H1 (cell line): ENCODE measurements around the gene KDM6A. TPM values are rescaled to one million over a fixed set of nuclear protein-coding genes. Genes with fewer than 3 reads are reported as not detected.

Source experiments
- CTCF ChIA-PET: fragments of 300-600 bp; sonication (Branson Sonifier 250); formaldehyde crosslinking; loops from one replicate; lab custom pipeline; 2021; ENCODE audit not compliant: partially characterized antibody; lab: Charles Lee
- POLR2A ChIA-PET: fragments of 300-600 bp; sonication (Branson Sonifier 250); formaldehyde crosslinking; loops from one replicate; lab custom pipeline; 2021; ENCODE audit warnings: inconsistent platforms; ENCODE audit not compliant: partially characterized antibody; lab: Charles Lee
- DNase-seq, 2 experiments: peaks; one replicate each; pipeline versions ENCODE4 v3.0.0 to v3.0.0-alpha.2; 2010 to 2022; ENCODE audit warnings: low spot score in 2 of 2, low read depth in 1 of 2, mixed read lengths in 1 of 2
- FAIRE-seq: peaks from 2 replicates; lab custom pipeline; 2011; peaks lifted over from hg19 to GRCh38; lab: Jason Lieb, UNC
- H2AFZ ChIP-seq: 2 replicates; pipeline ENCODE4 v1.8.1; 2012; ENCODE audit warnings: low read length, inconsistent platforms
- H2AK5ac ChIP-seq: 2 replicates; pipeline ENCODE4 v1.6.1; 2013; ENCODE audit warnings: low read depth, low read length
- H2BK120ac ChIP-seq: replicated peaks from 2 replicates; pipeline ENCODE3; 2013; ENCODE audit warnings: low read depth, low read length, inconsistent platforms
- H2BK12ac ChIP-seq: 2 replicates; pipeline ENCODE4 v1.6.1; 2013; ENCODE audit warnings: low read depth, low read length
- H2BK15ac ChIP-seq: 2 replicates; pipeline ENCODE4 v1.6.1; 2013; ENCODE audit warnings: low read length
- H2BK20ac ChIP-seq: 2 replicates; pipeline ENCODE4 v1.6.1; 2013; ENCODE audit warnings: low read length
- H2BK5ac ChIP-seq: 2 replicates; pipeline ENCODE4 v1.6.1; 2013; ENCODE audit warnings: low read depth, low read length
- H3K14ac ChIP-seq: 2 replicates; pipeline ENCODE4 v1.6.1; 2013; ENCODE audit warnings: inconsistent platforms; ENCODE audit not compliant: insufficient read length
- H3K18ac ChIP-seq: 2 replicates; pipeline ENCODE4 v1.6.1; 2013; ENCODE audit warnings: low read length; ENCODE audit errors: extremely low read depth
- H3K23ac ChIP-seq: 2 replicates; pipeline ENCODE4 v1.6.1; 2013; ENCODE audit warnings: inconsistent platforms; ENCODE audit not compliant: insufficient read length
- H3K23me2 ChIP-seq: 2 replicates; pipeline ENCODE4 v1.6.1; 2013; ENCODE audit warnings: low read depth, low read length
- H3K27ac ChIP-seq: 2 replicates; pipeline ENCODE4 v1.6.1; 2011; ENCODE audit warnings: low read depth, low read length, inconsistent platforms
- H3K27me3 ChIP-seq, 4 experiments: replicated peaks in 1 of 4; 1 replicate in 1 of 4; 2 replicates in 3 of 4; pipeline versions ENCODE4 v1.6.1 to v1.8.1; 2011 to 2013; ENCODE audit warnings: low read length in 3 of 4, mild to moderate bottlenecking in 3 of 4, inconsistent platforms in 2 of 4, mixed read lengths in 2 of 4, moderate library complexity in 1 of 4; ENCODE audit not compliant: control insufficient read depth in 3 of 4, insufficient read depth in 3 of 4; ENCODE audit errors: extremely low read depth in 1 of 4
- H3K36me3 ChIP-seq, 4 experiments: 2 replicates each; pipeline versions ENCODE4 v1.6.1 to v1.8.1; 2011 to 2013; ENCODE audit warnings: mild to moderate bottlenecking in 4 of 4, low read length in 3 of 4, moderate library complexity in 2 of 4, control low read depth in 1 of 4, inconsistent platforms in 1 of 4; ENCODE audit not compliant: insufficient read depth in 4 of 4, control insufficient read depth in 2 of 4
- H3K4ac ChIP-seq: replicated peaks from 2 replicates; pipeline ENCODE3; 2013; ENCODE audit warnings: low read length, low read depth, mixed read lengths, inconsistent platforms; ENCODE audit not compliant: insufficient read length
- H3K4me1 ChIP-seq, 4 experiments: replicated peaks in 1 of 4; 1 replicate in 1 of 4; 2 replicates in 3 of 4; pipeline versions ENCODE4 v1.6.1 to v1.8.1; 2011 to 2013; ENCODE audit warnings: low read length in 3 of 4, inconsistent platforms in 2 of 4, mixed read lengths in 1 of 4; ENCODE audit not compliant: insufficient read depth in 4 of 4, control insufficient read depth in 3 of 4
- H3K4me2 ChIP-seq, 2 experiments: 2 replicates each; pipeline versions ENCODE4 v1.6.1 to v1.8.1; 2011 to 2013; ENCODE audit warnings: low read depth in 2 of 2, low read length in 2 of 2, control low read depth in 1 of 2, inconsistent platforms in 1 of 2, mild to moderate bottlenecking in 1 of 2; ENCODE audit not compliant: insufficient read depth in 1 of 2
- H3K4me3 ChIP-seq, 4 experiments: fragments of 200-600, 300-600 bp in 1 of 4; sonication (generic), shearing (Covaris generic), sonication (Bioruptor Twin) in 1 of 4; 2 replicates each; pipeline versions ENCODE4 v1.5.1 to v1.8.1; 2011 to 2016; ENCODE audit warnings: low read length in 4 of 4, low read depth in 3 of 4, control low read depth in 2 of 4, inconsistent platforms in 2 of 4, mild to moderate bottlenecking in 2 of 4, mixed read lengths in 1 of 4, moderate library complexity in 1 of 4; ENCODE audit not compliant: insufficient read depth in 2 of 4; ENCODE audit errors: extremely low read depth in 1 of 4
- H3K56ac ChIP-seq: replicated peaks from 2 replicates; pipeline ENCODE3; 2013; ENCODE audit warnings: low read depth, mild to moderate bottlenecking, mixed read lengths, low read length, inconsistent platforms; ENCODE audit not compliant: insufficient read length
- H3K79me1 ChIP-seq: 2 replicates; pipeline ENCODE4 v1.6.1; 2013; ENCODE audit warnings: low read depth, low read length, control low read depth
- H3K79me2 ChIP-seq, 2 experiments: 2 replicates each; pipeline versions ENCODE4 v1.6.1 to v1.8.1; 2012 to 2013; ENCODE audit warnings: low read length in 2 of 2, mild to moderate bottlenecking in 2 of 2, inconsistent platforms in 1 of 2; ENCODE audit not compliant: insufficient read depth in 2 of 2, control insufficient read depth in 1 of 2
- H3K9ac ChIP-seq, 4 experiments: replicated peaks in 1 of 4; 1 replicate in 1 of 4; 2 replicates in 3 of 4; pipeline versions ENCODE4 v1.6.1 to v1.8.1; 2011 to 2013; ENCODE audit warnings: low read depth in 3 of 4, low read length in 3 of 4, control low read depth in 2 of 4, mild to moderate bottlenecking in 2 of 4, moderate library complexity in 2 of 4, inconsistent platforms in 1 of 4; ENCODE audit errors: extremely low read depth in 1 of 4
- H3K9me3 ChIP-seq, 2 experiments: 2 replicates each; pipeline versions ENCODE4 v1.6.1 to v1.8.1; 2012 to 2013; ENCODE audit warnings: mild to moderate bottlenecking in 2 of 2, moderate library complexity in 2 of 2, control low read depth in 1 of 2, inconsistent platforms in 1 of 2, low read depth in 1 of 2, low read length in 1 of 2, mixed read lengths in 1 of 2; ENCODE audit not compliant: insufficient read depth in 2 of 2
- H4K20me1 ChIP-seq, 2 experiments: replicated peaks in 1 of 2; 2 replicates each; pipeline versions ENCODE3 to v1.8.1; 2011 to 2013; ENCODE audit warnings: inconsistent platforms in 2 of 2, low read length in 2 of 2, mild to moderate bottlenecking in 1 of 2; ENCODE audit not compliant: insufficient read depth in 2 of 2, control insufficient read depth in 1 of 2
- H4K5ac ChIP-seq: 2 replicates; pipeline ENCODE4 v1.6.1; 2013; ENCODE audit warnings: low read length, low read depth, mixed read lengths, inconsistent platforms; ENCODE audit not compliant: insufficient read length
- H4K8ac ChIP-seq: 2 replicates; pipeline ENCODE4 v1.8.0; 2013; ENCODE audit warnings: mild to moderate bottlenecking, moderate library complexity, low read length, inconsistent platforms; ENCODE audit not compliant: insufficient read depth; ENCODE audit errors: extremely low read depth
- H4K91ac ChIP-seq: replicated peaks from 2 replicates; pipeline ENCODE3; 2013; ENCODE audit warnings: low read length, mixed read lengths, inconsistent platforms; ENCODE audit not compliant: insufficient read length
- EZH2 ChIP-seq: fragments of 200-600 bp; sonication (generic); IDR thresholded peaks from 2 replicates; pipeline ENCODE4 v1.7.1; 2012; ENCODE audit warnings: low read depth, mild to moderate bottlenecking, moderate library complexity, low read length, inconsistent platforms; ENCODE audit not compliant: severe bottlenecking
- POLR2A ChIP-seq, 2 experiments: IDR thresholded peaks; 1 replicate in 1 of 2; 2 replicates in 1 of 2; pipeline ENCODE4 v1.6.1; 2011; ENCODE audit warnings: low read depth in 2 of 2, low read length in 2 of 2, mild to moderate bottlenecking in 2 of 2; ENCODE audit errors: control extremely low read depth in 1 of 2
- TBP ChIP-seq: IDR thresholded peaks from 2 replicates; pipeline ENCODE4 v1.6.1; 2011; ENCODE audit warnings: low read depth, low read length, improper control_type of control experiment
- WGBS, 2 experiments: shearing (Covaris generic) in 1 of 2; methylation state at CpG; one replicate each; pipeline versions ENCODE4 v1.1.6 to v1.1.7; 2013 to 2015; ENCODE audit warnings: low lambda C conversion rate in 2 of 2, mixed read lengths in 2 of 2, inconsistent platforms in 1 of 2, low coverage in 1 of 2, missing lambda C conversion rate in 1 of 2; ENCODE audit not compliant: insufficient replicate concordance in 2 of 2, insufficient coverage in 1 of 2, insufficient read length in 1 of 2; ENCODE audit errors: extremely low coverage in 1 of 2, missing lambda C conversion rate in 1 of 2; 5-methylcytosine and 5-hydroxymethylcytosine counted together
- polyA plus RNA-seq, 7 experiments: library from polyadenylated mRNA; depleted of rRNA in 3 of 7; stranded (reverse) in 5 of 7; unstranded in 2 of 7; fragments of >200 nt in 5 of 7; fragments of 200-250 nt in 2 of 7; gene quantifications; 1 replicate in 5 of 7; 2 replicates in 1 of 7; 4 replicates in 1 of 7; pipeline versions ENCODE4 v1.2.1 to v1.2.3, GENCODE V29; 2011 to 2013; ENCODE audit warnings: missing spikeins in 2 of 7, mixed read lengths in 2 of 7
- total RNA-seq: library from RNA; stranded (reverse); fragmentation: NEBNext Ultra II Directional; extraction: Animal tissue kit (Norgen Biotek cat#: 25700); gene quantifications from 2 replicates; pipeline ENCODE4 v1.2.1, GENCODE V29; 2021

Gene KDM6A
- total and polyA plus RNA-seq, 2 of the 8 experiments (the other 6 are each of a cell fraction or from before 2014, with no cell fraction given): 43.5 to 58.4 TPM

DNA sequence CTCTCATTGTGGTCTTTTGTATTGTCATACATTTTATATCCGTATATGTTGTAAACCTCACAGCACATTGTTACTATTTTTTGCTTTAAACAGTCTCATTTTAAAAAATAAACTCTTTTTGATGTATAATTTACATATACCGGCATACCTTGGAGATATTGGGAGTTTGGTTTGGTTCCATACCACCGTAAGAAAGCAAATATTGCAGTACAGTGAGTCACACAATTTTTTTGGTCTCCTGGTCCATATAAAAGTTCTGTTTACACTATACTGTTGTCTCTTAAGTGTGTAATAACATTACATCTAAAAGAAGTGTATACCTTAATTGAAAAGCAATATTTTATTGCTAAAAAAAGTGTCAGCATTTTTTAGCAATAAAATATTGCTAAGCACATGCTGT, 70.0 kb downstream of the KDM6A start:
- no peak overlapping the region for H2BK5ac ChIP-seq
- WGBS, 2 experiments: 100% methylated on average over 3 of the region's 3 CpGs; no CpG with 5 or more reads in 1 of the 2 experiments

More for the DNA sequence above, 70.0 kb downstream of the KDM6A start:
- H2BK120ac ChIP-seq: no peak overlapping the region
- H3K4me2 ChIP-seq: no peak overlapping the region
- H3K27ac ChIP-seq: no peak overlapping the region
- H3K18ac ChIP-seq: no peak overlapping the region
- no peak for TF ChIP-seq EZH2
- TF ChIP-seq POLR2A (IDR thresholded peaks at IDR 0.05; ENCODE audit: control extremely low read depth in 1 of 2, low read depth in 2 of 2, low read length in 2 of 2): no peak
- no peak for TF ChIP-seq TBP
- no peak overlapping the region for H4K91ac ChIP-seq
- H3K79me2 ChIP-seq: peaks cover under 1 to 94% of the 10 kb centered on the region in 2 experiments; a peak in 2 of 4 replicates
- no peaks in the 10 kb centered on the region; a peak in 1 of 4 replicates for H3K9me3 ChIP-seq
- H3K9ac ChIP-seq: no peak overlapping the region
- no peak overlapping the region for H4K5ac ChIP-seq
- no peak overlapping the region for H2BK12ac ChIP-seq
- H3K79me1 ChIP-seq: no peaks in the 10 kb centered on the region
- no peaks in the 10 kb centered on the region for H3K36me3 ChIP-seq
- no peaks in the 10 kb centered on the region for H4K20me1 ChIP-seq
- no peak overlapping the region for H3K4me3 ChIP-seq
- H3K14ac ChIP-seq: no peak overlapping the region
- H2AFZ ChIP-seq: no peak overlapping the region
- no peak for FAIRE-seq
- ChIA-PET CTCF (no interaction called here), POLR2A (no interaction called here)
- H2BK15ac ChIP-seq: no peak overlapping the region
- no peak overlapping the region for H3K4ac ChIP-seq
- H2BK20ac ChIP-seq: no peak overlapping the region
- no peaks in the 10 kb centered on the region; a peak in 1 of 7 replicates for H3K4me1 ChIP-seq
- no peak overlapping the region for H2AK5ac ChIP-seq
- no peaks in the 10 kb centered on the region for H3K27me3 ChIP-seq
- DNase-seq: no peak
- no peak overlapping the region for H3K23ac ChIP-seq
- H3K23me2 ChIP-seq: no peaks in the 10 kb centered on the region
- H4K8ac ChIP-seq: no peak overlapping the region
- no peak overlapping the region for H3K56ac ChIP-seq
